ENCODE data around the gene GAK.

Gene GAK

GRCh38 chr4:885353-885752, 46.8 kb downstream of the GAK start:
- DNase-seq, result no peak

- no peak for DNase-seq
Measured at GRCh38 chr4:884896-885295, 47.2 kb downstream of the GAK start.

GRCh38 chr4:884259-884658, 47.9 kb downstream of the GAK start:
- DNase-seq, result no peak

GRCh38 chr4:883377-884095, 48.6 kb downstream of the GAK start:
- no peak for DNase-seq

GRCh38 chr4:882646-883045, 49.5 kb downstream of the GAK start:
- no peak for DNase-seq

- DNase-seq, result no peak
Measured at GRCh38 chr4:881709-882108, 50.4 kb downstream of the GAK start.

- no peak for DNase-seq
Measured at GRCh38 chr4:880684-881405, 51.3 kb downstream of the GAK start.

- no peak for DNase-seq
Measured at GRCh38 chr4:879729-880077, 52.4 kb downstream of the GAK start.

GRCh38 chr4:878796-879728, 53.1 kb downstream of the GAK start:
- no peak for DNase-seq

- DNase-seq, result no peak
Measured at GRCh38 chr4:877502-877901, 54.6 kb downstream of the GAK start.

GRCh38 chr4:876780-877179, 55.3 kb downstream of the GAK start:
- DNase-seq, result no peak

GRCh38 chr4:875818-876423, 56.2 kb downstream of the GAK start:
- DNase-seq, result no peak

GRCh38 chr4:874971-875817, 56.9 kb downstream of the GAK start:
- DNase-seq, result no peak

GRCh38 chr4:874056-874455, 58.1 kb downstream of the GAK start:
- DNase-seq, result no peak

- DNase-seq, result no peak
Measured at GRCh38 chr4:872241-872981, 59.7 kb downstream of the GAK start.

GRCh38 chr4:871484-871883, 60.6 kb downstream of the GAK start:
- DNase-seq, result no peak

GRCh38 chr4:870951-871350, 61.2 kb downstream of the GAK start:
- DNase-seq, result no peak

GRCh38 chr4:869776-870175, 62.3 kb downstream of the GAK start:
- DNase-seq, result no peak

GRCh38 chr4:868421-868820, 63.7 kb downstream of the GAK start:
- DNase-seq, result no peak

GRCh38 chr4:867526-868250, 64.4 kb downstream of the GAK start:
- DNase-seq, result no peak

Measured in EL (cell line).